ENCODE results near the gene SCN5A. TPM values are rescaled to one million over a fixed set of nuclear protein-coding genes. Genes with fewer than 3 reads are reported as not detected.

The SCN5A gene
- total and polyA plus RNA-seq, 2 of the 13 experiments (the other 11 are each of a cell fraction or from before 2014, with no cell fraction given) = 0.22 TPM; not detected in 1

GRCh38 chr3:38649500-38650247 lies at the start of gene SCN5A (continued):
- TF ChIP-seq CREB1 (IDR thresholded peaks at IDR 0.05) = no peak
- no peak for TF ChIP-seq CREB1 (CRISPR knock-in tag; IDR thresholded peaks at IDR 0.05)
- no peak for TF ChIP-seq ZNF792 (CRISPR knock-in tag; IDR thresholded peaks at IDR 0.05)
- no peak for TF ChIP-seq PHF20 (CRISPR knock-in tag; IDR thresholded peaks at IDR 0.05)
- TF ChIP-seq ZNF691 (CRISPR knock-in tag; IDR thresholded peaks at IDR 0.05; ENCODE audit: borderline replicate concordance, low read depth) = 0 out of 2 replicates have a peak, but pooled peaks have one; percentile 50
- no peak for TF ChIP-seq NFKB2 (CRISPR knock-in tag; IDR thresholded peaks at IDR 0.05; ENCODE audit: borderline replicate concordance)
- peak; percentile 58 for TF ChIP-seq ZNF687 (CRISPR knock-in tag; IDR thresholded peaks at IDR 0.05)
- no peak for TF ChIP-seq ZNF20 (CRISPR knock-in tag; IDR thresholded peaks at IDR 0.05)
- TF ChIP-seq ZNF230 (CRISPR knock-in tag; IDR thresholded peaks at IDR 0.05) = no peak
- TF ChIP-seq ZNF318 (CRISPR knock-in tag; IDR thresholded peaks at IDR 0.05) = no peak
- no peak for TF ChIP-seq U2AF1 (optimal IDR thresholded peaks at IDR 0.05; ENCODE audit: low read depth, low read length)
- 0 out of 2 replicates have a peak, but pooled peaks have one; percentile 25 for TF ChIP-seq ZNF34 (CRISPR knock-in tag; IDR thresholded peaks at IDR 0.05; ENCODE audit: borderline replicate concordance)
- no peak for TF ChIP-seq TBP (CRISPR knock-in tag; IDR thresholded peaks at IDR 0.05)
